ENCODE data around the gene SON. TPM values are rescaled to one million over a fixed set of nuclear protein-coding genes. Genes with fewer than 3 reads are reported as not detected.

The SON gene
- total and polyA plus RNA-seq, 4 donors = 190 to 263 (median 237) TPM

Other genes with a start within 250 kb of the SON start
- gene IFNAR1, start 218.1 kb upstream of the SON start, total RNA-seq = 10 to 100 TPM; 32.5 to 63.7 TPM
- 10 to 100 TPM; 41.7 to 45.7 TPM for gene IFNAR1, start 218.1 kb upstream of the SON start, polyA plus RNA-seq (ENCODE audit: insufficient read length in 2 of 2)
- gene IFNGR2, start 139.6 kb upstream of the SON start, total RNA-seq = 10 to 100 TPM; 67.1 to 67.2 TPM
- 10 to 100 TPM; 67.1 to 77.7 TPM for gene IFNGR2, start 139.6 kb upstream of the SON start, polyA plus RNA-seq (ENCODE audit: insufficient read length in 2 of 2)
- gene TMEM50B, start 63.1 kb upstream of the SON start, total RNA-seq = 10 to 100 TPM; 43.7 to 75.2 TPM
- 10 to 100 TPM; 61.4 to 80.9 TPM for gene TMEM50B, start 63.1 kb upstream of the SON start, polyA plus RNA-seq (ENCODE audit: insufficient read length in 2 of 2)
- 1 to 10 TPM; 5.4 to 6.2 TPM for gene DNAJC28, start 51.3 kb upstream of the SON start, total RNA-seq
- 1 to 10 TPM; 5.6 to 5.9 TPM for gene DNAJC28, start 51.3 kb upstream of the SON start, polyA plus RNA-seq (ENCODE audit: insufficient read length in 2 of 2)
- 10 to 100 TPM; 54.3 to 61.1 TPM for gene GART, start 921 bp upstream of the SON start, total RNA-seq
- gene GART, start 921 bp upstream of the SON start, polyA plus RNA-seq (ENCODE audit: insufficient read length in 2 of 2) = 10 to 100 TPM; 70.4 to 80.7 TPM
- gene DONSON, start 45.6 kb downstream of the SON start, total RNA-seq = 10 to 100 TPM; 26.9 to 28.0 TPM
- gene DONSON, start 45.6 kb downstream of the SON start, polyA plus RNA-seq (ENCODE audit: insufficient read length in 2 of 2) = 10 to 100 TPM; 42.5 to 44.1 TPM
- 10 to 100 TPM; 37.4 to 49.8 TPM for gene CRYZL1, start 98.7 kb downstream of the SON start, total RNA-seq
- gene CRYZL1, start 98.7 kb downstream of the SON start, polyA plus RNA-seq (ENCODE audit: insufficient read length in 2 of 2) = 10 to 100 TPM; 52.1 to 63.3 TPM
- 10 to 100 TPM; 65.7 to 73.7 TPM for gene ITSN1, start 99.5 kb downstream of the SON start, total RNA-seq
- 10 to 100 TPM; 58.8 to 61.0 TPM for gene ITSN1, start 99.5 kb downstream of the SON start, polyA plus RNA-seq (ENCODE audit: insufficient read length in 2 of 2)